ENCODE results near the gene FYCO1.
"Not testable (repeated sequence)": the region's sequence is repeated elsewhere in the genome, so short reads cannot be mapped to it uniquely, and the experiment has no call there.

The FYCO1 gene

DNA sequence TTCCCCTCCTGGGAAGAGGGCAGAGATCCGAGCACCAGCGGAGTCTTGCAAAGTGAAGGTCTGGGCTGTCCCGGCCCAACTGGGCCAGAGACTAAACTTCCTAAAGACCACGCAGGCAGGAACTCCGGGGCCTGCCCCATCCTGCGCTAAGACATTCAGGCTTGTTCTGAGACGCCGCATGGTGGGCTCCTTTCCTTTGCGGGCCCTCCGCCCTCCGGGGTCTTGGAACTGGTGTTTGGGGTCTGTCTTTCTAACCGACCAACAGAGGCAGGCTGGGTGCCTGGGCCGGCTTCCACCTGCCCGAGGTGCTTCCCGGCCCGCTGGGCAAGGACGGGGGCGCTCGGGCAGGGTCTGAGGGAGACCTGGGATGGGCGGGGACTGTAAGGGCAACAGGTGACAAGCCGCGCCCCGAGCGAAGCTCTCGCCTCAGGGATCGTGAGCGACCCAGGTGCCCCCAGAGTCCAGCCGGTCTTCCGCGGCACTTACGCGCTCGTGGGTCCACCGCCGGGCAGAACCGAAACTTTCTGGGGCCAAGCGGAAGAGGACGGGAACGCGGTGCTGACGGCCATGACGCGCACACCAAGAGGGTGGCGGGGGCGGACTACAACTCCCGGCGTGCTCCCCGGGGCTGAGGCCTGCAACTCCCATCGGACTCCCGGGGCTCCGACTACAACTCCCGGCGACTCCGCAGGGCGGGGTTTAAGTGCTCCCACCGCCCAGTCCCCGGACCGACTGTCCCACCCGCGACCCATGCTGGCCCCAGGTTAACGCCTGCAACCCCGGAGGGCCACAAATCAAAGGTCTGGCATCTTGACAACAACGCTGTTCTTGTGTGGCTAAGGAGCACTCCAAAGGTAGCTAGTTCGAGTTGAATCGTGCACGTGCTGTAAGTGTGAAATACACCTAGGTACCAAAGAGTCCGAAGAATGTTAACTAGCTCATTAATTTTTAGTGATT is at the start of gene FYCO1:
TSS of gene FYCO1 (minus strand) at position 589 of the 957 bp plus-strand sequence. CDS start 10,914 bp downstream, outside the sequence.
- peak; percentile 77 to 86 for DNase-seq

DNA sequence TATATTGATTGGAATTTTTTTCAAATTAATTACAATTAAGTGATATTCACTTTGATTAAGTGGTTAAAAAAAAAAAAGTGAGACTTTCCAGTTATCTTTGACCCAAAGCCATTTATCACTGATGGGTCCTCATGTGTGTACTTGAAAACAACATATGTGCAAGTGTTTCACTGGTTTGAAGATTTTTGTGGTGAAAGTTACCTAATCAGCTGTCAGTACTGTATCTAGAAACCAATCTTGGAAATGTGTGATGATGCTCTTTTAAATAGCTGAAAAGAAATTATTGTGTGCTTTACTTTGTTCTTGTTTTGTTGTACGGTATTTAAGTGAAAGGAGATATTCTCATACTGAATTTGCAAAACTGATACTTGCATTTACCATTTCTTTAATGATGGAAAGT is 43.3 kb upstream of the FYCO1 start:
- DNase-seq: no peak

DNA sequence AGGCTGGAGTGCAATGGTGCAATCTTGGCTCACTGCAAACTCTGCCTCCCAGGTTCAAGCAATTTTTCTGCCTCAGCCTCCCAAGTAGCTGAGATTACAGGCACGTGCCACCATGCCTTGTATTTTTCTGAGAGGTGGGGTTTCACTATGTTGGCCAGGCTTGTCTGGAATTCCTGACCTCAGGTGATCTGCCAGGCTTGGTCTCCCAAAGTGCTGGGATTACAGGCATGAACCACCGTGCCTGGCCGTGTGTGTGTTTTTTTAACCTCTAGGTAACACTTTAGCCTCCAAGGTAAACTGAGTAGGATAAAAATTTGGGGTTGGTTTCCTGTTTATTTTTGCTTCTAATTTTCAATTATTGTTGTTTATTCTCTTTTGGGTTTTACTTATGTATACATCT is 42.4 kb upstream of the FYCO1 start:
- DNase-seq: not testable (repeated sequence)

DNA sequence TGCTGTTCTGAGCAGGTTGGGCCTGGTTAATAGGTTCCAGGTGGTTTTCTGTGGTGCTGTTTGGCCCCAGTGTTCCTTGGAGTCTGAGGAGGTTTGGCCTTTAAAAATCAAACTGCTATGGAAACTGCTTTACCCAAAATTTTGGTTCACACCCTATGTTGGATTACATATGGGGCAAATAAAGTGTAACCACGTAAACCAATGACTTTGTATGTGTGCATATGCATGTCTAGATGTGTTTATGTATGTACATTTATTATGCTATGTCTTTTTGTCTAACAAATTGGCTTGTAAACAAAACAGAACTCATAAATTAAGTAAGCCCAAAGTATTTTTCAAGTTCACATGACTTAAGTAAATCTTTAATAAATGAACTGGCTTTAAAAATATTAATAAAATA is 40.6 kb upstream of the FYCO1 start:
- no peak for DNase-seq

DNA sequence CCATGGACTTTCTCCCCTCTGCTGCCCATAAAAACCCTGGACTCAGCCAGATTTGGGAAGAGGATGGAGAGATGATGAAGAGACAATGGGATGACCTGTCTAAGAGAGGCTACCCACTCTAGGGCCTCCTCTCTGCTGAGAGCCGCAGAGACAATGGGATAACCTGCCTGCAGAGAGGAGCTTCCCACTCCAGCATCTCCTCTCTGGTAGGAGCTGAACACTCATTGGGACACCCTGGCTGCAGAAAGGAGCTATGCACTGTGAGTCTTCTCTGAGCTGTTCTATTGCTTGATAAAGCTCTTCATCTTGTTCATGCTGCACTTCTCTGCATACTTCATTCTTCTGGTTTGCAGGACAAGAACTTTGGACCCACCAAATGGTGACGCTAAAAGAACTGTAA is 36.1 kb upstream of the FYCO1 start:
- no peak for DNase-seq

DNA sequence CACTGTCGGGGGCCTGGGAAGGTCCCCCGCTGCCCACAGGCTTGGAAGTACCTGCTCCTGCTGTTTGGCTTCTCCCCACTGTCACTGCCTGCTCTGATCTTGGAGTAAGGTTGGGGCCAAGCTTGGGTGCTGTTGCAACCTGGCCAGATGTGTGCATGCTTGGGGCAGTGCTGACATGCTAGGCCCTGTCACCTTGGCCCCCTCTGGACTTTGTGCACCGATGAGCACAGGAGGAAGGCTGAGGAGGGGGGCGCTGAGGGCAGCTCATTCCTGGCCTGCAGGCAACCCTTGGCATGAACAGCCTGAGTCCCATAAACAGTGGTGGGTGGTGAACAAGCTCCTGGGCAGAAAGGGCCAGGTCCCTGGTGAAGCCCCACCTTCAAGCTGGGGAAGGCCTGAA is 35.6 kb upstream of the FYCO1 start:
- DNase-seq: no peak

DNA sequence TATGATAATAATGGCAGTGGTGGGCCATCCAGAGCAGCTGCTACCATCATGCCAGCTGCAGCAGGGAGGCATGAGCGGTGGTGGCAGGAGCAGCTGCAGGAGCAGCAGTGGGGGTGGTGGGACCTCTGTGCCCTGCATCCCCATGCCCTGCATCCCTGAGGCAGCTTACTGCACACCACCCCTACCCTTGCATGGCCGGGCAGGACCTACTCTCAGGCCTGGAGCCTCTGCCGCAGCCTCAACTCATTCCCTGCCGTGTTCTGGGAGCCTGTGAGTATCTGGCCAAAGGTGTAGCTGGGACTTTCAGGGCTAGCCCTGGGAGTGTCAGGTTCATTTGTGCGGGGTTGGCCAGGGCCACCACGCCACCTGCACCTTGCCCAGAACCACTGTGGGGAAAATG is 35.0 kb upstream of the FYCO1 start:
- no peak for DNase-seq

DNA sequence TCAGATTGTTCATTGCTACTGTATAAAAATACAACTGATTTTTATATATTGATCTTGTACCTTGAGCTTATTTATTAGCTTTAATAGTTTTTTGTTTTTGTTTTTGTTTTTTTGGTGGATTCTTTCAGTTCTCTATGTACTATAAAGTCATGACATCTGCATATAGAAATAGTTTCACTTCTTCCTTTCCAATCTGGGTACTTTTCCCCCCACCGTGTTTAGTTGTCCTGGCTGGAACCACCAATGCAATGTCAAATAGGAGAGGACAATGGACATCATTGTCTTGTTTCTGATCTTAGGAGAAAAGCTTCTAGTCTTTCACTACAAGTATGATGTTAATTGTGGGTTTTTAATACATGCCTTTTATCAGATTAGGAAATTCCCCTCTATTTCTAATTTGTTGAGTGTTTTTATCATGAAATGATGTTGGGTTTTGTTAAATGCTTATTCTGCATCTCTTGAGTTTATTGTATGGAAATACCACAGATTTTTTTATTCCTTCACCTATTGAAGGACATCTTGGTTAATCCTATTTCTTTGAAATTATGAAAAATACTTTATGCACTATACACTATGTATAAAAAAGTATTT is 34.4 kb upstream of the FYCO1 start:
- no peak for DNase-seq

DNA sequence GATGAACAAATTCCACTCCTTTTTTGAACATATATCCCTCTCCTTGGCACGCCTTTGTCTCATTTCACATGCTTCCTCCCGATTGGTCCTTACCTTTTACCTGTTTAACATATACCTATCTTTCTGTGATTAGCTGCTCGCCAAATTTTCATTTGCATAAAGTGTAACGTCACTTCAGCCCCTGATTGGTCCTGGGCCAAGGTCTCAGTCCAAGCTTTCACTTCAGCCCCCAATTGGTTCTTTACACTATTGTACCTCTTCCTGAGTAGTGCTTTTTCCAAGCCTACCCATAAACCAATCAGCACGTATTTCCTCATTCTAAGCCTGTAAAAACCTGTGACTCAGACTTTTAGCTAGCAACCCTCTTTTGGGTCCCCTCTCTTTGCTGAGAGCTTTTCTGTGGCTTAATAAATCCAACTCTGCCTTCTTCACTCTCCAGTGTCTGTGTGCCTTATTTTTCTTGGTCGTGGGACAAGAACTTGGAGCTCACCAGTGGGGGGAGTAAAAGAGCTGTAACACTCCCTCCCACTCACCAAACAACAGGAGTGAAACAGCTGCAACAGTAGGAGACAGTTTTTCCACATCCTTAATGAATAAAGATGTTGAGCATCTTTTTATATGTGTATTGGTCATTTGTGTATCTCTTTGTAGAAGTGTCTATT is 32.2 kb upstream of the FYCO1 start:
- DNase-seq: no peak

DNA sequence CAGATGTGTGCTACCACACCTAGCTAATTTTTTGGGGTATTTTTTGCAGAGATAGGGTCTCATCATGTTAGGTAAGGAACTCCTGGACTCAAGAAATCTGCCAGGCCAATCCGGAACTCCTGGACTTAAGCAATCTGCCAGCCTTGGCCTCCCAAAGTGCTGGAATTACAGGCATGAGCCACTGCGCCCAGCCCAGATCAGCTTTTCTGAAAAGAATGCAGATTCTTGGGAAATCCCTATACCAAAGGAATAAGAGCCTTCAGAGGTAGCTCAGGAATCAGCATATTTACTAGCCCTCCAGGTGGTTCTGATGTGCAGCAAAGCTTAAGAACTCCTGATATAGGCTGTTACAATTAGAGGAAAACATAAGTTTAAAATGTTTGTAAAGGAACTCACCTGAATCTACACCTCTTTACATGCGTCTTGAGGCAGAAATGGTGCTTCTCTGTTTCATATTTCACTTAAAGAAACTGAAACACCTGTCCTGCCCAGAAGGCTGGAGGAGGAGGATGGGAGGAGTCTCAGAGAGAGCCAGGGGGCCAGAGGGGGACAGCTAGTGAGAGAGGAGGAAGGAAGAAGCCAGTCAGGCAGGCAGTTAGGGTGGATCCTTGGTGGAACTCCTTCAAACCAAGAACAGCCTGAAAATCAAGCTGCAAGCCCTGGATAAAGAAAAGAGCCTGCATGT is 31.5 kb upstream of the FYCO1 start, which contains the start of gene XCR1:
TSS of gene XCR1 (minus strand) at position 463 of the 685 bp plus-strand sequence. CDS start 5,536 bp downstream, outside the sequence.
- DNase-seq: no peak

DNA sequence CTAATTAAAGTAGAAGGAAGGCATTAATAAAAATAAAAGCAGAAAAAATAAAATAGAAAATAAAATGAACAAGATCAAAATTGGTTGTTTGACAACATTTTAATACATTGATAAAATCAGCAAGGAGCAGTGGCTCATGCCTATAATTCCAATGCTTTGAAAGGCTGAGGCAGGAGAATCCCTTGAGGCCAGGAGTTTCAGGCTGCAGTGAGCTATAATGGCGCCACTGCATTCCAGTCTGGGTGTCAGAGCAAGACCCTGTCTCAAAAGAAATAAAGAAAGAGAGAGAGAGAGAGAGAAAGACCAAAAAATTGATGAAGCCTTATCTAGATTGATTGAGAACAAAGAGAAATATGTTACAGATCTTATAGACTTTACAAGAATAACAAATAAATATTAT is 29.5 kb upstream of the FYCO1 start:
- no peak for DNase-seq

DNA sequence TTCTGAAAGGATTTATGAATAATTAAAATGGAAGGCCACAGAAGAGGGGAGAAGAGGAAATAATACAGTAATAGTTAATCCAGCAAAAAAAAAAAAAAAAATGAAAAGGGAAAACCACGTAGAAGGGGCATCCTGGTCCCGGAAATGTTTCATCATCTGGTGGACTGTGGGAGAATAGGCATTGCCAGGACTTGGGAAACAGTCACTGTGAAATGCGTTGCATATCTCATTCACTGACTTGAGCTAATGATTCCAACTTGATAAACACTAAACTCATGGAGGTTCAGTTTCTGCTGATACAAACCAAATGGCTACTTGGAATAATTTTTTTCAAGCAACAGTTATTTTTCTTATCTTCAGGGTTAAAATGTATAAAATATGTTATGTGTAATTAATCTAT is 28.5 kb upstream of the FYCO1 start:
- DNase-seq: no peak

DNA sequence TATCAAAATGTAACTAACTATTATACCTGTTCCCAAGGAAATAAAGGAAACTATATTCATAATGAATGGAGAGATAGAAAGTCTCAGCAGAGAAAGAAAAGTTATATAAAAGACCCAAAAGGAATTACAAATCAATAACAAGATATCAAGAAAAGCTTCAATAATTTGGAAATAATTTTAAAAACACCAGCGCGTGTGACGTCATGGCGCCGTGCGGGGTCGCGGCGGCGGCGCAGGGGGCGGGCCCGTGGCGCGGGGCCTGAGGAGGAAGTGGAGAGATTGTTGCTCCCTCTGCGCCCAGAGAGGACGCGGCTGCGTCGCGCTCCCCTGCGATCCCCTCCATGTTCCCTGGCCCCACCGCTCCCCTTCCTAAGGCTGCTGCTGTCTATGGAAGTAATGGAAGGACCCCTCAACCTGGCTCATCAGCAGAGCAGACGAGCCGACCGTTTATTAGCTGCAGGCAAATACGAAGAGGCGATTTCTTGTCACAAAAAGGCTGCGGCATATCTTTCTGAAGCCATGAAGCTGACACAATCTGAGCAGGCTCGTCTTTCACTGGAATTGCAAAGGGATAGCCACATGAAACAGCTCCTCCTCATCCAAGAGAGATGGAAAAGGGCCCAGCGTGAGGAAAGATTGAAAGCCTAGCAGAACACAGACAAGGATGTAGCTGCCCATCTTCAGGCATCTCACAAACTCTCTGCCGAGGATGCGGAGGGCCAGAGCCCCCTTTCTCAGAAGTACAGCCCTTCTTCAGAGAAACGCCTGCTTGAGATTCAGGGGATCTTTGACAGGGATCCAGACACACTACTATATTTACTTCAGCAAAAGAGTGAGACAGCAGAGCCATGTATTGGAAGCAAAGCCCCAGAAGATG is 27.5 kb upstream of the FYCO1 start:
- DNase-seq: no peak

DNA sequence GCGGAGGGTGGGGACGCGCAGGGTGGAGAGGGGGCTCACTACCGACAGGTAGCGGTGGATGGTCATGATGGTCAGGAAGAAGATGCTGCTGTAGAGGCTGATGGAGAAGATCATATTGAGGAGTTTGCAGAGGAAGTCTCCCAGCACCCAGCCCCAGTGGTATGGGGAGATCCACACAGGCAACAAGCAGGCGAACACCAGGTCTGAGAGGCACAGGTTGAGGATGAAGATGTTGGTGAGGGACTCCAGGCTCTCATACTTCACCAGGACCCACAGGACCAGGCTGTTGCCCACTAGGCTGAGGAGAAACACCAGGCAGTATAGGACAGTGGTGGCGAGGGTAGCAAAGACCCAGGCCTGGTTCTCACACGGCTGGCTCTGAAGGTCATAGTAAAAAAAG is 25.9 kb upstream of the FYCO1 start:
- DNase-seq: no peak

DNA sequence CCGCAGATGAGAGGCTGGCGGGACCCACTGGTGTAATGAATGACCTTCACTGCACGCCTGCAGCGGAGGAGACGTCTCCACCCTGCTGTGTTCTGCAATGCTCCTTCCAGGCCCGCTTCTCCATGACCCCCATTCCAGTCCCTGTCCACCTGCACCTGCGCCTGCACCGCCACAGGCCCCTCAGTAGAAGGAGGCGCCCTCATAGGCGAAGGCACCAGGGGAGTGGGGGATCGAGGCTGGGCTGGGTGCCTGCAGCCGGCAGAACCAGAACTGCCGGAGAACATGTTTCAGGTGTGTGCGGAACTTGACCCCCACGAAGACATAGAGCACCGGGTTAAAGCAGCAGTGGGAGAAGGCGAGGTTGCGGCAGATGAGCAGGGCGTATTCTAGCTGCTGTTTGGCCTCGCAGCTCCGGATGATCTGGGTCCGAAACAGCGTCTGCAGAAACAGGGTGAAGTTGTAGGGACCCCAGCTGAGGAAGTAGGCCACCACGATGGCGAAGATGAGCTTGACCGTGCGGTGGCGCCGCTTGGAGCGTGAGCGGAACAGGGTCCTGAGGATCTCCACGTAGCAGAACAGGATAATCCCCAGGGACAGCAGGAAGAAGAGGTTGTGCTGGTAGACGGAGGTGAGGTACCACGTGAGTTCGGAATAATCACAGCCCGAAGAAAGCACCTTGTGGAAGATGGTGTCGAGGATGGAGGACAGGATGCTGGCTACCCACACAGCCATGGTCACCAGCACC is 25.3 kb upstream of the FYCO1 start:
- no peak for DNase-seq

DNA sequence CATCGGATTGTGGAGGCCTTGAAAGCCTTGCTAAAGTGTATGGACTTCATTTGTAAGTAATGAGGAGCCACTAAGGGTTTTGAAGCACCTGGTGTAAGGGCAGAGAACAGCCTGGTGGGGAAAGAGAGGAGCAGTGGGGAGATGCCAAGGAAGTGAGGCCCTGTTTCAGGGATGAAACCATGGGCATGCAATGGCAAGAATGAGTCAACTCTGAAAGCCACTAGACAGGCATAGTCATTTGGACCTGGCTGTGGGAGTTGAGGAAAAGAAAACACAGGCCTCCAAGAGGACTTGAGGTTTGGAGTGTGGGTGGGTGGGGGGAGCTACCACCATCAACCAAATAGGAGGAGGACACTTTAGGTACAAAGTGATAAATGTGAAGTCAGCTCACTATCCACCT is 24.1 kb upstream of the FYCO1 start:
- DNase-seq: no peak

DNA sequence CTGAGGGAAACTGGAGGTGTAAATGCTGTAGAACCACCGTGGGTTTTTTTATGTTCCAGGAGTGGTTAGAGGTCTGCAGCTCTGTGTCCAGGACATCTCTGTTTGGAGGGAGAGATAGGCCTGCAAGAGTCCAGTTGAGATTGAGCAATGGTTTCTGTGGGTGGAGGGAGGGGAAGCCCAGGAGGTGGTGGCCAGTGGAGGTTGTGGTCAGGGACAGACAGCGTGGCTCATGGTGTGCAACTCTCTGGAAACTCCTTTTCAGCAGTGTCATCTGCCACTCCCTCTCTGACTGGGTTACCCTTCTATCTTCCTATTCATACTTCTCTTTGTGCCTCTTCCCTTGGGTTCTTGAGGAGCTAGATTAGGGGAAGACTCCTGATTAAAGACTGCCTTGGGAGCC is 22.1 kb upstream of the FYCO1 start:
- no peak for DNase-seq

DNA sequence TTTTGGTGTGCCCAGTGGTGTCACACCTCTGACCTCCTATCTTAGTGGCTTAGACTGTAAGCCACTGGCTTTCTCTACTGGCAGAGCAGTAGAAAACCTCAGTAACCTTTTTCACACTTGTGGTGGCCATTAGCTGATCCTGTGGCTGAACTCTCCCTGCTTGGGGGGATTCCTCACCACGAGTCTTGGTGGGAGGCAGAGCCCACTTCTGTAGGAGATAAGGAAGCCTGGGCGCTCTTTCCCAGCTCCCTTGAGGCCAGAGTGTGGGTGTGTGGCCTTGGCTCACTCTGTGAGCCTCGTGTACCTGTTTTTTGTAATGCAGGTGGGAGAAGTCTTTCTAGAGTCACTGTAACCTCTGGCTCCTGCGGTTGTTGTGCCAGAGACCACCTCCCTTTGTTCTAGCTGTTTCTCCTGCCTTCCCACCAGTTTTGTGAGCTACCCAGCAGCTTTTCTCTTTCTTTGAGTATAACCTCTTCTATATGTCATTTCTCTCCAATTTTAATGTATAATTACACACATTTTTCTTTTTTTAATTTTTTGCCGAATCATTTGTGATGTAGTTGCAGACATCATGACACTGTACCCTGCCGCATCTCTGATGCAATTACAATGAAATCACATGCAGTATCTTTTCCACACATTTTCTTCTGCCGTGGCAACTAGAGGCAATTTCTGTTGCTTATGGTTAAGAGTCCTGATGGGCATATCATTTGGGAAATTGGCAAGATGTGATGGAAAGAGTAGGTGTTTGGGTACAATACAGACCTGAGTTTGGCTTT is 17.9 kb upstream of the FYCO1 start:
- DNase-seq: no peak

DNA sequence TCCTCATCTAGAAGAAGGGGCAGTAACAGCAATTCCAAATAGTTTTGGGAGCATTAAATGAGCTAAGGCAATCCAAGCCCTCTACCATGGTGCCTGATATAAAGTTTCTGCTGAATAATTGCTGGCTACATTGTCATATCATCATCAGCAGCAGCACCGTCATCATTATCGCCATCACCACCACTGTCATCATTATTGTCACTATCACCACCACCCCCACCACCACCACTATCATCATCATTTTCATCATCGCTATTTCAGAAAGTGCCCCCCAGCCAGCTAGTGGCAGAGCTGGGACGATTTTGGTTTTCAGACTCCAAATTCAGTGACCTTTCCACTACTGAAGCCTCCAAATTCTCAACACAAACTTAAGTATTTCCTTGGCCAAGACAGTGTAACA is 16.6 kb upstream of the FYCO1 start:
- DNase-seq: no peak

DNA sequence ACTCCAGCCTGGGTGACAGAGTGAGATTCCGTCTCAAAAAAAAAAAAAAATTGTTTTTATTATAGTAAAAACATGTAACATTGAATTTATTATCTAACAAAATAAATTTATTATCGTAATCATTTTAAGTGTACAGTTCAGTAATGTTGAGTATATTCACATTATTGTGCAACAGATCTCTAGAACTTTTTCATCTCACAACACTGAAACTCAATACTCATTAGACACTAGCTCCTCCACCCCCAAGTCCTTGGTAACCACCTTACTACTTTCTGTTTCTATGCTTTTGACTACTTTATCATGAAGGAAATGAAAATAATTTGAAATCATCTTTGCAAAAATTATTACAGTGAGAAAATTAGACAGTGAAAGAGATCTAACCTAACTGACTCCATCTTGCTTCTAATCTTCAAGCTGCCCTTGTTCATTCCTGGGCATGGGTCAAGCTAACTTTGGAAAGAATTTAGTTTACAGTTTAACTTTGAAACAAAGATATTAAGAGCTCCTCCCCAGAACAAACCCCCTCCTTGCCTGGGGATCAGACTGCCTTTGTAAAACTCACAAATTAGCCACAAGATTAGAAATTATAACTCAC is 15.0 kb upstream of the FYCO1 start:
- no peak for DNase-seq

All from NCI-H524 (cell line).